Eye (tissue), 1 donor: Measurements from ENCODE around the gene KIAA0930.
A peak's percentile ranks its signal among the peaks of the same experiment; 100 is the strongest.
"Not testable (repeated sequence)": the region's sequence is repeated elsewhere in the genome, so short reads cannot be mapped to it uniquely, and the experiment has no call there.

Experiments used
- DNase-seq: peaks from one replicate; pipeline ENCODE4 v3.0.0-alpha.2; 2015

KIAA0930 gene

DNA sequence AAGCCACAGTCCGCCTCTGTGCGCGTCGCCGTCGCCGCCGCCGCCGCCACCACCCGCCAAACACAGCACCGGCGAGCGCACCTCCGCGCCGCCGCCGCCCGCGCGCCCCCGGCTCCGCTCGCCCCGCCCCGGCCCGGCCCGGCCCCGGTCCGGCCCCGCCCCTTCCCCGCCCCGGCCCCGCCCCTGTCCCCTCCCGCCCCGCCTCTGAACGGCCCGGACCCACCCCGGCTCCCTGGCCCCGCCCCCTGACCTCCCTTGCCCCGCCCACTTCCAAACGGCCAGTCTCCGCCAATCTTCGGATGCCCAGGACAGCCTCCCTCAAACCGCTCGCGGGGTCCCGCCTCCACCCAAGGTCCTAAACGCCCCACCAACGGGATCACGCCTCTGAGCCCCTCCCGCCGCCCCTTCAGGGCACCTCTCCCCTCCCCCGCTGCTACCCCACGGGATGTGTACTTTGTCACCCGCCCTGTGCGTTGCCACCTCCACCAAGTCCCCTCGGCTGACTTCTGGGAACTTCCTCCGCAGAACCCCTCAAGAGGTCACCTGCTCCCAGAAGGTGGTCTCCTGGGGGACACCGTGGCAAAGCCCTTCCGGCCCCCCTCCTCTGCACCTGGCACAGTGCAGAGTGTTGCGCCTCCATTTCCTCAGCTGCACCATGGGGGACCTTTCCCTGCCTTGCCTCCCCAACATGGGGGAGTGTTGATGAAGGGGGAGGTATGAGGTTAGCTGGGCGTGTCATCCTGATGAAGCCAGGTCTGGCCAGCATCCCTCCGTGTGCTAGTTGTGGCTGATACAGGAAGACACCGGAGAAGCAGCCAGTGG is at the start of gene KIAA0930:
Gene KIAA0930 (minus strand): TSS at position 85 of the 822 bp plus-strand sequence. CDS start 191 bp downstream, outside the sequence.
- DNase-seq: peak; percentile 87

DNA sequence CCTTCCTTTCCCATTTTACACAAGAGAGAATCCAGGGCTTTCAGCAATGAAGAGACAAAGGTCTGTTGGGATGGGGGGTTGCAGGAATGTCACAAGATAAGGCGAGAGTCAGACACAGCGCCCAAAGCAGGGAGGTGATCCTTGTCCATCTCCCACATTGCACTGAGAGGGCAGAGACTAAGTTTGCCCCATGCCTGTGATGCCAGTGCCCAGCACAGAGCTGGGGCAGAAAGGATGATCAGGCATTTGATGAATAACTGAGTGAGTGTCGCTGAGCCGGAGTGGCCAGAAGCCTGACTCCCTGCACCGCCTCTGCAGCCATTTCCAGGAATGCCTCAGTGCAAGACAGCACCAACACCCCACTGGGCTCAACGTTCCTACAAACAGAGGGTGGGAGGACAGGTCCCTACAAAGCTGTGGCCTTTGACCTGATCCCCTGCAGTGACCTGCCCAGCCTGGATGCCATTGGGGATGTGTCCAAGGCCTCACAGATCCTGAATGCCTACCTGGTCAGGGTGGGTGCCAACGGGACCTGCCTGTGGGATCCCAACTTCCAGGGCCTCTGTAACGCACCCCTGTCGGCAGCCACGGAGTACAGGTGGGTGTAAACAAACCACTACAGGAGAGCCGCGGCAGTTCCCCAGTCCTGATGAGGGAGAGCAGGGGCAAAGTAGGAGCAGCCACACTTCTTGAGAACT is 46.3 kb upstream of the KIAA0930 start:
- DNase-seq: no peak

DNA sequence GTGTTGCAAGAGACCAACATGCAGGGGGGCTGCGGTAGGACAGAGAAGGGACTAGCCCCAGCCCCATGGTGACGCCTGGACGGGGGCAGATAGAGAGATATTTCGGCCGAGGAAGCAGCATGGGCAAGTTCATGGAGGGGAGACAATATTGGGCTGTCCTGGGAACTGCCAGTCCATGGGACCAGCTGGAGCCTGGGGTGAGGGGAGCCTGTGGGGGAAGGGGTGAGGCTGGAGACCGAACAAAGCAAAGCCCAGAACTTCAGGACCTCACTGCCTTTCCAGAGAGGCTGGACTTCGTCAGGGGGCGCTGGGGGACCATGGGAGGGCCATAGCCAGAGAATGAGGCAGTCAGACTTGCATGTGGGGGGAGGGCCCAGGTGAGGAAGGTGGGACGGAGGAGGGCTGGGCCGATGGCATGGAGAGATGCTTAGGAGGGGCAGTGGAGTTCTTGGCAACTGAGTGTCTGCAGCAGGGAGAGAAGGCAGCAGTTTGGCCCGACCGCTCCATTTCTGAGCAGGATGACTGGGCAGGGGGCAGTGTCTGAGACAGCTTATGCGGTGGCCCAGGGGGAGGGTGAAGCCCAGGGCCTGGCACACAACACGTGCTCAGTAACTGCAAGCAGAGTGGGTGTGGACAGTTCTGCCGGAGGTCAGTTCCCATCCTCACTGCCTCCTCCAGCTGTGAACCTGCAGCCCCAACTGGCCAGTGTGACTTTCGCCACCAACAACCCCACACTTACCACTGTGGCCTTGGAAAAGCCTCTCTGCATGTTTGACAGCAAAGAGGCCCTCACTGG is 44.8 kb upstream of the KIAA0930 start:
- DNase-seq: peak; percentile 50

DNA sequence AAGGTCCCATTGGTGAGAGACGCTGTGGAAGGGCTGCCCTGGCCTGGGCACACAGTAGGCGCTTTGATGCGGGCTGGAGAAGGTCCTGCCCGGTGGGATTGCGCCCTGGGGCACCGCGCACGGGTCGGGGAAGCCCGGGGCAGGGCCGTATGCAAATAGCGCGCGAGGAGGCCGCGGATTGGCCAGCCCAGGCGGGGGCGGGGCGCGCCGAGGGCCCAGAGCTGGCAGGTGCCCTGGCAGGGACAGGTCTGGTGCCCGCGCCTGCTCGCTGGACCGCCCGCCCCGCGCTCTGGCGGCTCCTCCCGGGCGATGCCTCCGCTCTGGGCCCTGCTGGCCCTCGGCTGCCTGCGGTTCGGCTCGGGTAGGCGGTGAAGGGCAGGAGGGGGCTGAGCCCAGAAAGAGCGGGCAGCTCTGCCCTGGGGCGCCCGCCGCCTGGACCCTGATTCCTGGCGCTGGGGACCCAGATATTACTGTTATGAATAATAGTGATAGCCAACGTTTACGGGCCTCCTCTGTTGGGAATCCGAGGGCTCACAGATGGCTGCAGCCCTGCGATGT is 44.1 kb upstream of the KIAA0930 start, which contains the start of gene UPK3A:
Gene UPK3A (plus strand): TSS at position 245 of the 558 bp plus-strand sequence. CDS start 65 bp downstream, at position 310.
- DNase-seq: peak; percentile 57

DNA sequence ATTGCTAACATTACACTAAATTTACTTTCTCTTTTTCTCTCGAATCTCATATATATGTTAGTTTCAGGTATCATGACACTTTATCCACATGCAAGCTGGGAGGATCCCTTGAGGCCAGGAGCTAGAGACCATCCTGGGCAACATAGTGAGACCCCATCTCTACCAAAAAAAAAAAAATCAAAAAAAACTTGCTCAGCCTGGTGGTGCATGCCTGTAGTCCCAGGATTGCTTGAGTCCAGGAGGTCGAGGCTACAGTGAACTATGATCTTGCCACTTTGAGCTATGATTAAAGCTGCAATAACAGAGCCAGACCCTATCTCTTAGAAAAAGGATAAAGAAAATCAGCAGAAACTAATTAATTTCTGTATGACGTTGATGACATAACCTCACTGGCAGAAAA is 40.3 kb upstream of the KIAA0930 start:
- DNase-seq: no peak

DNA sequence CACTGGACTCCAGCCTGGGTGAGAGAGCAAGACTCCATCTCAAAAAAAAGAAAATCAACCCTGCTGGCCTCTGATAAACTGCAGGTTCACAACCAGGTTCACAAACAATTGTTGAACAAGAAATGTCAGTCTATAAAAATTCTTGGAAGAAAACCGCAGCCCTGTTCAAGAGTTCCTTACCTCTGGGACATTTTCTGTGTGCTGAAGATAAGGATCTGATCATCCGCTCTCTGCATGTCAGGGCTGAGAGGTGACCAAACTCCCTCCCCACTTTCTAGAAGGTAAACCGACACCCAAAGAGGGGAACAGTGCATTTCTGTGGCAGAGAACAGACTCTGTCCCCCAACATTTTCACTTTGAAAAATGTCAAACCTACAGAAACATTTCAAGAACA is 39.9 kb upstream of the KIAA0930 start:
- DNase-seq: no peak

DNA sequence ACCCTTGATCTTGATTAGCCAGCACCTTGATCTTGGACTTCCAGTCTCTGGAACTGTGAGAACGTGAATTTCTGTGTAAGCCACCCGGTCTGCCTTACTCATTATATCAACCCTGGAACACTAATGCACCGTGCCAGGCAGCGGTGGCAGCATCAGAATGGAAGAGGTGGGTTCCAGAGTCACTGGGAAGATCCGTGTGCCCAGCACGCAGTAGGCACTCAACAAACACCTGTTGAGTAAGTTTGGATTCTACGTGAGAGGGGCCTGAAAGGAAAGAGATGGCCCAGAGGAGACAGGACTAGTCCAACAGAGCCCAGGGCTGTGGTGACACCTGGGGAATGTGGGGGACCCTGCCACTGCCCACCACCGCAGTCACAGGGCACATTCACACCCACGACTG is 37.4 kb upstream of the KIAA0930 start:
- DNase-seq: no peak

DNA sequence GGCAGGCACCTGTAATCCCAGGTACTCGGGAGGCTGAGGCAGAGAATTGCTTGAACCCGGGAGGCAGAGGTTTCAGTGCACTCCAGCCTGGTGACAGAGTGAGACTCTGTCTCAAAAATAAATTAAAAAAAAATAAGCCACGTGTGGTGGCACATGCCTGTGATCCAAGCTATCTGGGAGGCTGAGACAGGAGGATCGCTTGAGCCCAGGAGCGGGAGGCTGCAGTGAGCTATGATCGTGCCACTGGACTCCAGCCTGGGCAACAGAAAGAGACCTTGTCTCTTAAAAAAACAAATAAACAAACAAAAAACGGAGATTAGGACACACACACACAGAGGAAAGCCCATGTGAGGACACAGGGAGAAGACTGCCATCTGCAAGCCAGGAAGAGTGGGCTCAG is 37.0 kb upstream of the KIAA0930 start:
- DNase-seq: not testable (repeated sequence)

DNA sequence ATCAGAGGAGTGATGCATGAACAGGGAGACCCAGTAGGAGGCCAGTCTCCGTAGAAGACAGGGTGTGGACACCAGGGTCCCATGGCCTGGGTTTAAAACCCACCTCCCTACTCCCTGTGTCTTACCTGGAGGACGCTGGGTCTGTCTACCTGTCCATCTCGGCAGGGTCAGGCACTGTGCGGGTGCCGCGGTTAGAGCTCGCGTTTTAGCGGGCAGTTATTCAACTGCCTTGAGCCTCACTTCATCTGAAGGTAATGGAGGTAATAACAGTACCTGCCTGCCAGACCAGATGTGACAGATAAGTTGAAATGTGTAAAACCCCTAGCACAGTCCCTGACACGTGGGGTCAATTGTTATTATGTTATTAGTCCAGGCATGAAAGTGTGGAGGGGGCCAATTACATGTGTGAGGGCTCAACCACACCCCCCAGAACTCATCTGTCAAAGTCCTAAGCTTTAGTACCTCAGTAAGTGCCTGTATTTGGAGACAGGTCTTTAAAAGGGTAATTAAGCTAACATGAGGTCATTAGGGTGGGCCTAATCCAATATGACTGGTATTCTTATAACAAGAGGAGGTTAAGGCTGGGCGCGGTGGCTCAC is 35.9 kb upstream of the KIAA0930 start:
- DNase-seq: no peak

DNA sequence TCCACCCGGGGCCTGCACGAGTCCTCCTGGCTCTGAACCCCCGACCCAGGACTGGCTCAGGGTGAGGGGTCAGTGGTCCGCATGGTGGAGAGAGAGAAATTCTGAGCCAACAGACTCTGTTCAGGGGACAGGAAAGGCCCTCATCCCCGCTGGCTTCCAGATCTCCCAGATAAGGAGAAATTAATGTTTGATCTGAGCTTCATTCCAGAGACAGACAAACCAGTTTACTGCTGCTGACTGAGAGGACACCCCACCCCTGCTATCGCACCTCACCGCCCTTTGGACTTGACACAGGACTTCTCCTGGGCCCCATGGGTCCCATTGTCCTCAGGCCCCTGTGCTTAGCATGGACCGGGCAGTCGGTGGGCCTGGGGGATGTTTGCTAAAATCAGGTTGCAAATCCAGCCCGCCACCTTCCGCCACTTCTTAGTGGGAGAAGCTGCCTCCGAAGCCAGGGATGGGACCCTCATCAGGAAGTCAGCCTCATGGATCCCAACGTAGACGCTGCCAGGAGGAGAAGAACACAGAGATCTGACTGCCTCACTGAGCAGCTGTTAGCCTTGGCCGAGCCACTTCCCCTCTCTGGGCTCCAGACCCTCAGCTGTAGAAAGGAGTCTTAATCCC is 32.9 kb upstream of the KIAA0930 start:
- no peak for DNase-seq

DNA sequence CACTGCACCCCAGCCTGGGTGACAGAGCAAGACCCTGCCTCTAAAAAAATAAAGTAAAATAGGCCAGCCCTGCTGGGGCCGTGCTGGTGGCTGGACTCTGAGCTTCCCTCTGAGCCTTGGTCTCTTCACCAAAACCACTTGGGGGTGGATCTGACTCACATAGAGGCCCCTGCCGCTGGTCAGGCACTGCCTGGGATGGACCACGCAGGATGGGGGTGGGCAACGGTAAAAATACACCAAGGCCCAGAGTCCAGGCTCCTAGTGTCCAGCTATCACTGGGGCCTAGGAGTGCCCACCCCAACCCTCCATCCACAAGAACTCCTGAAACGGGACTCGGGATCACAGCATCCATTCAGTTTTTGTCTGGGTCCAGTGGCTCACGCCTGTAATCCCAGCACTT is 31.8 kb upstream of the KIAA0930 start:
- no peak for DNase-seq

DNA sequence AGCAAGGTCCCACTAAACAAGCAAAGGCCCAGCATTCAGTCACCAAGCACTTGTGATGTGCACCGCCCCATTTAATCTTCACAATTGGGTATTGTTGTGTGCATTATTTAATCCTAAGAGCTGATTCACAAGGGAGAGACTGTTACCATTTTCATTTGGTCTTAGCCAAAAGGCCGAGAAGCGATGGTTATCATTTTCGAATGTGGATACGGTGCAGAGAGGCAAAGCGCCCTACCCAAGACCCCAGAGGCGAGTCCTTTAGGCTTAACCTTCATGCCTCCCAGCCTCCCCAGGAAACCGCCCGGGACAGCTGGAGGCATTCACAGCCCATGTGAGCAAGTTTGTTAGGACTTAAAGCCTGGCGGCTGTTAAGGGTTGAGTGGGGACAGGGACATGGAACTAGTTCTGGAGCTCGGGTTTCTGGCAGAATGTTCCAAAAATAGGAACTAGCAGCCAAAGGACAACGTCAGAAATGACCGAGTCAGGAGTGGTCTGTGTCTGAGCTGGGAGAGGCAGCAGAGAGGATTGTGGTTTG is 31.0 kb upstream of the KIAA0930 start:
- DNase-seq: peak; percentile 30

DNA sequence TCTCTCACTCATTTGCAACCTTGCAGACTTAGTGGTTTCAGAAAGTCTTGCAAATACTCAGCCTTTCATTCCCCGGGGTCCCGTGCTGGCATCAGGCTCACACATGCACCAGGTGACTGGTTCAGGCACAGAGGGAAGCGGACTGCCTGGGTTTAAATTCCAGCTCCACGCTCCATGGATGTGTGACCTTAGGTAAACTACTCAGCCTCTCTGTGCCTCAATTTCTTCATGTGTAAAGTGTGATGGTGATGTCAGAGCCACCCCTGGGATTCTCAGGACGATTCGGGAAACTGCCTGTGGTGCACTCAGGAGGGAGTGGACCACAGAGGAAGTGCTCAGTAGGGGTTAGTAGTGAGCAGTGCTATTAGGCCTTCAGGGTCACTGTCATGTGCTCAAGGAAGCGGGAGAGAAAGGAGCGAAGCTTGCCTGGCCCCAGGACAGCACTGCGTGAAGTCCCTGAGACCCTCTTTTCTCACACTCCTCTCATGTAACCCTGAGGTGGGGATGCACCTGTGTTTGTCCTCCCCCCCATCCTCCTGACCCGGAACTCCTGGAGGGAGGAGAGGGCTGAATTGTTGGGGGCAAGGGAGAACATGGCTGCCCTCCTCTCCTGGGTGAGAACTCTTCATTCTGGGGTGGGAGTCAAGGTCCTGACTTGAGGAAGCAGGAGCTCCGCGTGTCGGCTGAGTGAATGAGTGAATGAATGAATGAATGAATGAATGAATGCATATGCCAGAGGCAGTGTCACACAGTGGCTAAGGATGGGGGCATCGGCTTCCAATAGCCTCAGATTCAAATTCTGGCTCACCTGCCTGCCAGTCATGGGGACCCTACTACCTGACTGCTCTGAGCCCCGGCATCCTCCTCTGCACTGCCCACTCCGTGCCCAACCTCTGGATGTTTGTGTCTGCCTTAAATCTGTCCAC is 29.7 kb upstream of the KIAA0930 start:
- DNase-seq: no peak

DNA sequence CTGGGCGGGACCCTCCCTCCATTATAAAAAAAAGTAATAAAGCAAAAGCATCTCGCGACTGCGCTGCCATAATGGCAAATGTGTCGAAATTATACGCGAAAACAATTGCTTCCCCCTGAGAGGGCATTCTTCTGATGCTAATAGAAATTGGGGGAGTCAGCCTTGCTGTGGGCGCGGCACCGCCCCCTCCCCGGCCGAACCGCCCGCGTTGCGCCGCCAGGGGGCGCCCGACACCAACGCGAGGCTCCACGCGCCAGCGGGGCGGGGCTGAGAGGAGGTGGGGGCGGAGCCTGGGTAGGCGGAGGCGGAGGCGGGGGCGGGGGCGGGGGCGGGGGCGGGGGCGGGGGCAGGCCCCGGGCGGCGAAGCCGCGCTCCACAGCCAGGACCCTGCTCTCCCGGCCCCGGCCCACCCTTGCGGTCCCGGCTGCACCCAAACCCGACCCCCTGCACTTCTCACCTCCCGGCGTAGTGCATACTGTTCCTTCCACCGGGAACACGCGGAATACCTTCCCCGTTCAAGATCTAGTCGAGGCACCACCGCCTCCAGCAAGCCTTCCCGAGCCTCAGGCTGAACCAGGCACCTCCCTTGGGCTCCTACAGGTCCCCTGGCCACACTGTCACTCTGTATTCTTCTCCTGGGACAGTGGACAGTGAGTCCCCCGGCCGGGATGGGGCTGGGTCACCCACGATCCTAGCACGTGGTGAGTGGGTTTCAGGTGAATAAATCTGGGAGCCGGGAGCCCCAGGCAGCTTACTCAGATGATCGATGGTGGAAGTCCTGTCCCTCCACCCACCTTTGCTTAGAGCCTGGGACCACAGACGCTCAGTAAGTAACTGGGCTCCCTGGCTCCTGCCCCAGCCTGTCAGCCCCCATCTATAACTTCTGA is 28.5 kb upstream of the KIAA0930 start:
- DNase-seq: peak; percentile 95

DNA sequence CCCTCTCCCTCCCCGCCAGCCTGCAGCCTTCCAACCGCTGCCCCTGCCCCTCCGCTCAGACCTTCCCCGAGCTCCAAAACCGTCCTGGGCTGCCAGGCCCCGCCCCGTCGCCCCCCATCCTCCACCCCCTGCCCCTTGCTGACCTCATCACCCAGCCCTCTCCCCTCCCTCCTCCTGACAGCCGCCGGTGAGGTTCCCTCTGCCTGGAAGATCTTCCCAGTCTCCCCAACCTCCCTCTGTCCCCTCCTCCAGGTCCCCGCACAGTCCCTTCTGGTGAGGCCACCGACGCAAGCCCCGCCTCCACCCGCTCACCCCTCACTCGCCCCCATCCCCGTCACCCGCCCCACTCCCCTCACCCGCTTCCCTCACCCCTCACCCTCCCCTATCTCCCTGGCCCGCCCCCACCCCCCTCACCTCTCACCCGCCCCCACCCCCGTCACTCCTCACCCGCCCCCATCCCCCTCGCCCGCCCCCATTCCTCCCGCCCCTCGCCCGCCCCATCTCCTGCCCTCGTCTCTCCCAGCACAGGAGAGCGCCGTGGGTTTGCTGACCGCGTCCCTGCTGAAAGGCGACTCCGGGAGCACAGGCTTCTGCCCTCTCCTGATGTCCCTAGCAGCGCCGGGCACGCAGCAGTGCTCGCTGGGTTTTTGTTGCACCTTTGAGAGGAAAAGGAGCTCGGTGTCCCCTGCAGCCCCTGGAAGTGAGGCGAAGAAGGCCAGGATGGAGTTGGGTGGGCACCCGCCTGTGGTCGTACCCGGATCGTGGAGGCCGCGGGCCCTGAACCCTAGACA is 27.7 kb upstream of the KIAA0930 start:
- DNase-seq: peak; percentile 89

DNA sequence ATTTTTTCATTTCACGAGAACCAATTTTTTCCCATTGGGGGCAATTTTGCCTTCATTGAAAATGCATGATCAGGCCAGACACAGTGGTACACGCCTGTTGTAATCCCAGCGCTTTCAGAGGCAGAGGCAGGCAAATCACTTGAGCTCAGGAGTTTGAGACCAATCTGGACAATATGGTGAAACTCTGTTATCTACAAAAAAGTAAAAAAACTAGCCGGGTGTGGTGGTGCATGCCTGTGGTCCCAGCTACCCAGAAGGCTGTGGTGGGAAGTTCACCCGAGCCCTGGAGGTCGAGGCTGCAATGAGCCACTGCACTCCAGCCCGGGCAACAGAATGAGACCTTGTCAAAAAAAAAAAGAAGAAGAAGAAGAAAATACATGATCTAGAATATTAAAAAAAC is 24.8 kb upstream of the KIAA0930 start:
- no peak for DNase-seq

DNA sequence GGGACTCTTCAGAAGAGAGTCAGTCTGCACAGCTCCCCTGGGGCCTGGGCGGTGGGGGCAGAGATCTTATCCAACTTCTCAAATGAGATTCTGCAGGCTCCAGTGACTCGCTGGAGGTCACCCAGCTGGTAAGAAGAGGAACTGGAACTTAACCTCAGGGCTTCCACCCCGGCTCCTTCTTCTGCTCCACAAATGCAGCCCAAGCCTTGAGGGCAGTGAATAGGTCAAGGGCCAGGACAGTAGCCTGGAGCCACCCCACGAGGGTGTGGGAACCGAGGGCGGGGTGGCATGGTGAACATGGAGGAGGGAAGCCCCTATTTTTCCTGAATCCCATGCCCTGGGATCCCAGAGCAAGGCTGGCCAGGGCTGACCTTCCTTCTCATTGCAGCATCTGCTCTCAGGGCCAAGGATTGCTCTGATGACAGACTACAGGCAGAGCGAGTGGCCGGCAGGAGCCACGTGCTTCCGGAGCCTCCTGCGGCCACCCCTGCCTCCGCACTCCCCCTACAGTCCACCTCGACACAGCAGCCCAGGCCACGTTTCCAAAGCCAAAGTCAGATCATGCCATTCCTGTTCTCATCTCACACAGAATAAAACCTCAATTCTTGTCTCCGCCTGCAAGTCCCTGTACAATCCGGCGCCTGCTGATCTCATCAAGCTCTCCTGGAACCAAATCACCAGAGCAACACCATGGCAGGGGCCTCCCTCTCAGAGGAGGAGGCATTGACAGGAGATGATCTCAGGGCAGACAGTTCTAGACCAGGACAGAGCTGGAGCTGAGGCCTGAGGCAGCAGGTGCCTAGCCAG is 23.0 kb upstream of the KIAA0930 start:
- DNase-seq: peak; percentile 81

DNA sequence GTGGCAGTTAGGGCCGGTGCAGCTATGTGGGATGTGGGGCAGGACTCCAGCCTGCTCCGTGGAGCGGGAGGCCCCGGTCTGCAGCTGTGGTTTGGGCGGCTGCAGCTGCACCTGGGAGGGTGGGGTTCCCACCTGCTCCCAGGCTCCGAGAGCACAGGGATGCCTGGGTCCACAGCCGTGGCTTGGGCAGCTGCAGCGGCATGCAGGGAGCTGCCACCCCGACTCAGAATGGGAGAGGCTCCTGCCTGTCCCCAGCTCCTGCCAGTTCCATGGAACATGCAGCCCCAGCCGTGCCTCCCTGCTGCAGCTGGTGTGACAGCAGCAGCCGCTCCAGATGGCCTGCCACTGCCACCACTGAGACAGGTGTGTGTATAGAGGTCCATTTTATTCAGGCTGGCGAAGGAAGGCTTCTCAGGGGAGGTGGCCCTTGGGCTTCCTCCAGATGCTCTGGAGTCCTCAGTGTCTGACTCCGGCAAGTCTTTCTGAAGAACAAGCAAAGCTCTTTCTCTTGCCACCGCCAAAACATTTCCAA is 22.3 kb upstream of the KIAA0930 start:
- no peak for DNase-seq
